ENCODE results near the gene DDOST. TPM values are rescaled to one million over a fixed set of nuclear protein-coding genes. Genes with fewer than 3 reads are reported as not detected.

Gene DDOST
- polyA plus RNA-seq, 1 of the 3 experiments (the other 2 are of a cell fraction): 602 TPM

- no peak for TF ChIP-seq FOXJ3 (CRISPR knock-in tag; IDR thresholded peaks at IDR 0.05)
- no peak for TF ChIP-seq SMC3 (IDR thresholded peaks at IDR 0.05; ENCODE audit: low read depth, low read length)
- no peak for TF ChIP-seq USF2 (IDR thresholded peaks at IDR 0.05; ENCODE audit: borderline replicate concordance, low read depth, low read length)
- no peak for TF ChIP-seq TEAD4 (IDR thresholded peaks at IDR 0.05; ENCODE audit: borderline replicate concordance, insufficient read depth)
- no peak for TF ChIP-seq FOXM1 (IDR thresholded peaks at IDR 0.05; ENCODE audit: low read depth)
- TF ChIP-seq JUND (IDR thresholded peaks at IDR 0.05): no peak
- no peak for TF ChIP-seq EZH2phosphoT487 (IDR thresholded peaks at IDR 0.05; ENCODE audit: borderline replicate concordance, low read depth)
- TF ChIP-seq, protein P1, sequence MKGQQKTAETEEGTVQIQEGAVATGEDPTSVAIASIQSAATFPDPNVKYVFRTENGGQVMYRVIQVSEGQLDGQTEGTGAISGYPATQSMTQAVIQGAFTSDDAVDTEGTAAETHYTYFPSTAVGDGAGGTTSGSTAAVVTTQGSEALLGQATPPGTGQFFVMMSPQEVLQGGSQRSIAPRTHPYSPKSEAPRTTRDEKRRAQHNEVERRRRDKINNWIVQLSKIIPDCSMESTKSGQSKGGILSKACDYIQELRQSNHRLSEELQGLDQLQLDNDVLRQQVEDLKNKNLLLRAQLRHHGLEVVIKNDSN (IDR thresholded peaks at IDR 0.05; ENCODE audit: borderline replicate concordance, low read depth): no peak
- TF ChIP-seq MXI1 (IDR thresholded peaks at IDR 0.05; ENCODE audit: low read depth, low read length): no peak
- no peak for TF ChIP-seq RAD21 (IDR thresholded peaks at IDR 0.05; ENCODE audit: low read length)
- TF ChIP-seq CHD2 (IDR thresholded peaks at IDR 0.05; ENCODE audit: low read length, partially characterized antibody): no peak
- H3K4me1 ChIP-seq (ENCODE audit: control insufficient read depth in 1 of 2, insufficient read depth in 2 of 2, low read depth in 1 of 2, low read length in 1 of 2): peaks cover 3 to 21% of the 10 kb centered on the region in 2 experiments; a peak in 3 of 4 replicates
- H3K4me2 ChIP-seq: no peak overlapping the region
- no peaks in the 10 kb centered on the region for H3K27me3 ChIP-seq (ENCODE audit: insufficient read depth)
- peaks cover 9% of the 10 kb centered on the region for H3F3A ChIP-seq (replicated peaks; ENCODE audit: insufficient read depth)
- ChIA-PET CTCF (no interaction called here), POLR2A (no interaction called here)
- no peak overlapping the region for H3K27ac ChIP-seq (ENCODE audit: low read depth in 2 of 2, low read length in 1 of 2)
- no peaks in the 10 kb centered on the region for H3K9me3 ChIP-seq
- H4K20me1 ChIP-seq (ENCODE audit: insufficient read depth): no peaks in the 10 kb centered on the region
- no peaks in the 10 kb centered on the region for H3K9me2 ChIP-seq
- H3K36me3 ChIP-seq (replicated peaks in 1 of 2; ENCODE audit: control insufficient read depth in 1 of 2, insufficient read depth in 2 of 2, low read length in 1 of 2): no peaks in the 10 kb centered on the region
- no peak overlapping the region for H2AFZ ChIP-seq (ENCODE audit: low read depth)
- DNase-seq: no peak
- H3K9ac ChIP-seq: no peak overlapping the region
- H3K4me3 ChIP-seq (ENCODE audit: low read depth in 2 of 2, low read length in 1 of 2): no peak overlapping the region
- H3K79me2 ChIP-seq (ENCODE audit: insufficient read depth): no peaks in the 10 kb centered on the region
- WGBS (ENCODE audit: low lambda C conversion rate): 94% methylated on average over 13 of the region's 17 CpGs
Measured at GRCh38 chr1:20700636-20701215, 39.6 kb upstream of the DDOST start.

DNA sequence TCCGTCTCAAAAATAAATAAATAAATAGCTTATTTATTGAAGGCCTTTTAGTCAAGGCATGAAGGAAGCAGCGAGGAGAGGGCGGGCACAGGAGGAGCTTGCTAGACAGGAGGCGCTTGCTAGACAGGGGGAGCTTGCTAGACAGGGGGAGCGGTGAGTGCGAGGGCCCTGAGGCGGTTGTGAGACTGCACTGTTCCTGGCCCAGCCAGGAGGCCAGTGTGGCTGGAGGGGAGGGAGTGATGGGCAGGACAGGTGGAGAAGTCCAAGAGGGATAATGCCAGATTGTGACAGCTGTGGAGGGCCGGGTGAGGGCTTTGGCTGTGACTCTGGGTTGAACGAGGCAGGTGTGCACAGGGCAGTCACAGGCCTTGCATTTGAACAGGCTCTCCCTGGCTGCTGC lies 38.4 kb upstream of the DDOST start:
- no peaks in the 10 kb centered on the region for H3K27me3 ChIP-seq (ENCODE audit: insufficient read depth)
- H3K9ac ChIP-seq: no peak overlapping the region
- H3K36me3 ChIP-seq (replicated peaks in 1 of 2; ENCODE audit: control insufficient read depth in 1 of 2, insufficient read depth in 2 of 2, low read length in 1 of 2): no peaks in the 10 kb centered on the region
- H3K4me3 ChIP-seq (ENCODE audit: low read depth in 2 of 2, low read length in 1 of 2): no peak overlapping the region
- WGBS (ENCODE audit: low lambda C conversion rate): 91% methylated on average over 9 of the region's 9 CpGs
- no peaks in the 10 kb centered on the region for H3K9me2 ChIP-seq
- TF ChIP-seq TAF1 (IDR thresholded peaks at IDR 0.05; ENCODE audit: borderline replicate concordance, low read depth, low read length): no peak
- no peak for TF ChIP-seq GATA2 (CRISPR knock-in tag; IDR thresholded peaks at IDR 0.05)
- no peak for TF ChIP-seq FOXJ3 (CRISPR knock-in tag; IDR thresholded peaks at IDR 0.05)
- no peak overlapping the region for H3K27ac ChIP-seq (ENCODE audit: low read depth in 2 of 2, low read length in 1 of 2)
- H3K79me2 ChIP-seq (ENCODE audit: insufficient read depth): no peaks in the 10 kb centered on the region
- no peak for DNase-seq
- H2AFZ ChIP-seq (ENCODE audit: low read depth): no peak overlapping the region
- POLR2A ChIA-PET: no interaction called here
- no peaks in the 10 kb centered on the region for H4K20me1 ChIP-seq (ENCODE audit: insufficient read depth)
- no peak overlapping the region for H3K4me2 ChIP-seq
- H3K4me1 ChIP-seq (ENCODE audit: control insufficient read depth in 1 of 2, insufficient read depth in 2 of 2, low read depth in 1 of 2, low read length in 1 of 2): peaks cover 3 to 21% of the 10 kb centered on the region in 2 experiments; a peak in 3 of 4 replicates
- H3K9me3 ChIP-seq: no peaks in the 10 kb centered on the region
- CTCF ChIA-PET: interaction anchor here (0.7 to 7.0 kb wide), 4 partner anchors 12 to 518 kb away, joined by 3 to 127 read pairs (median 3); no protein-coding TSS in a partner anchor
- peaks cover 9% of the 10 kb centered on the region for H3F3A ChIP-seq (replicated peaks; ENCODE audit: insufficient read depth)

All from SK-N-SH (cell line).